Fibroblast of peridontal ligament (primary cell): Measurements from ENCODE around the gene YBX3.

Experiments
- DNase-seq: peaks from one replicate; pipeline ENCODE4 v3.0.0-alpha.2; 2010; ENCODE audit errors: extremely low read depth

The YBX3 gene

GRCh38 chr12:10669533-10669932, 53.6 kb downstream of the YBX3 start:
- no peak for DNase-seq

GRCh38 chr12:10668526-10668925, 54.6 kb downstream of the YBX3 start:
- DNase-seq, result no peak

GRCh38 chr12:10667581-10667980, 55.5 kb downstream of the YBX3 start:
- DNase-seq, result no peak

- no peak for DNase-seq
These were observed 58.6 kb downstream of the YBX3 start for GRCh38 chr12:10664499-10664898.

GRCh38 chr12:10663869-10664268, 59.3 kb downstream of the YBX3 start:
- DNase-seq, result no peak

GRCh38 chr12:10661338-10661737, 61.8 kb downstream of the YBX3 start:
- peak; percentile 53 for DNase-seq

- no peak for DNase-seq
These were observed 69.1 kb downstream of the YBX3 start for GRCh38 chr12:10654003-10654402.

GRCh38 chr12:10652192-10652591, 70.9 kb downstream of the YBX3 start:
- no peak for DNase-seq
